ENCODE data around the gene KCNK13.

Gene KCNK13

GRCh38 chr14:90132821-90133570 is 71.2 kb downstream of the KCNK13 start:
- DNase-seq (ENCODE audit: low read depth in 2 of 2) = no peak

- DNase-seq (ENCODE audit: low read depth in 2 of 2) = no peak
Observed at GRCh38 chr14:90136904-90137303, 75.1 kb downstream of the KCNK13 start.

GRCh38 chr14:90137807-90138206 is 76.0 kb downstream of the KCNK13 start:
- DNase-seq (ENCODE audit: low read depth in 2 of 2) = no peak

GRCh38 chr14:90139199-90139598 is 77.4 kb downstream of the KCNK13 start:
- DNase-seq (ENCODE audit: low read depth in 2 of 2) = no peak

- no peak for DNase-seq (ENCODE audit: low read depth in 2 of 2)
Observed at GRCh38 chr14:90140298-90140955, 78.6 kb downstream of the KCNK13 start.

- no peak for DNase-seq (ENCODE audit: low read depth in 2 of 2)
Observed at GRCh38 chr14:90140956-90141316, 79.1 kb downstream of the KCNK13 start.

- no peak for DNase-seq (ENCODE audit: low read depth in 2 of 2)
Observed at GRCh38 chr14:90153429-90153828, 91.6 kb downstream of the KCNK13 start.

GRCh38 chr14:90154110-90154509 is 92.3 kb downstream of the KCNK13 start:
- DNase-seq (ENCODE audit: low read depth in 2 of 2) = no peak

- no peak for DNase-seq (ENCODE audit: low read depth in 2 of 2)
Observed at GRCh38 chr14:90159146-90159545, 97.4 kb downstream of the KCNK13 start.

- DNase-seq (ENCODE audit: low read depth in 2 of 2) = no peak
Observed at GRCh38 chr14:90159688-90160087, 97.9 kb downstream of the KCNK13 start.

- no peak for DNase-seq (ENCODE audit: low read depth in 2 of 2)
Observed at GRCh38 chr14:90161129-90161528, 99.3 kb downstream of the KCNK13 start.

GRCh38 chr14:90168425-90169105 is 106.8 kb downstream of the KCNK13 start:
- DNase-seq (ENCODE audit: low read depth in 2 of 2) = no peak

GRCh38 chr14:90175631-90176030 is 113.8 kb downstream of the KCNK13 start:
- no peak for DNase-seq (ENCODE audit: low read depth in 2 of 2)

- no peak for DNase-seq (ENCODE audit: low read depth in 2 of 2)
Observed at GRCh38 chr14:90177539-90178189, 115.9 kb downstream of the KCNK13 start.

- no peak for DNase-seq (ENCODE audit: low read depth in 2 of 2)
Observed at GRCh38 chr14:90179357-90179756, 117.6 kb downstream of the KCNK13 start.

- no peak for DNase-seq (ENCODE audit: low read depth in 2 of 2)
Observed at GRCh38 chr14:90179809-90180779, 118.3 kb downstream of the KCNK13 start.

GRCh38 chr14:90184094-90184493 is 122.3 kb downstream of the KCNK13 start:
- no peak for DNase-seq (ENCODE audit: low read depth in 2 of 2)

- DNase-seq (ENCODE audit: low read depth in 2 of 2) = no peak
Observed at GRCh38 chr14:90184571-90185266, 122.9 kb downstream of the KCNK13 start.

- no peak for DNase-seq (ENCODE audit: low read depth in 2 of 2)
Observed at GRCh38 chr14:90188588-90188987, 126.8 kb downstream of the KCNK13 start.

- no peak for DNase-seq (ENCODE audit: low read depth in 2 of 2)
Observed at GRCh38 chr14:90191154-90191553, 129.4 kb downstream of the KCNK13 start.

GRCh38 chr14:90191585-90191984 is 129.8 kb downstream of the KCNK13 start:
- DNase-seq (ENCODE audit: low read depth in 2 of 2) = no peak

Data from stimulated activated CD4-positive, alpha-beta T cell treated with anti-CD3 and anti-CD28 coated beads, Interleukin-12 subunit alpha, Interleukin-12 subunit beta, amount 100 ng/mL, for 24 hours (primary cell).